ENCODE measurements around the gene APPBP2. TPM values are rescaled to one million over a fixed set of nuclear protein-coding genes. Genes with fewer than 3 reads are reported as not detected.

Gene APPBP2
- total and polyA plus RNA-seq, 8 donors: 37.5 to 71.9 (median 61.9) TPM

GRCh38 chr17:60416368-60416925 is 109.6 kb downstream of the APPBP2 start:
- no peak for TF ChIP-seq CTCF (IDR thresholded peaks at IDR 0.05)
- no peak for ATAC-seq

GRCh38 chr17:60415146-60415545 is 110.9 kb downstream of the APPBP2 start:
- ATAC-seq: no peak
- no peak for DNase-seq
- intact Hi-C loops (cut with DNase I): no loop called here
- no peaks in the 10 kb centered on the region for H3K27me3 ChIP-seq
- no peak for TF ChIP-seq CTCF (IDR thresholded peaks at IDR 0.05)
- no peaks in the 10 kb centered on the region for H3K9me3 ChIP-seq
- H3K27ac ChIP-seq: no peak overlapping the region
- H3K36me3 ChIP-seq: no peaks in the 10 kb centered on the region
- H3K4me3 ChIP-seq: no peak overlapping the region
- H3K4me1 ChIP-seq: no peaks in the 10 kb centered on the region

More at GRCh38 chr17:60416368-60416925, 109.6 kb downstream of the APPBP2 start:
- DNase-seq: no peak
- Histone ChIP-seq H3K4me1 (peaks cover 0 to 7% of the 10 kb centered on the region in 2 donors), H3K36me3 (no peaks in the 10 kb centered on the region), H3K4me3 (no peak overlapping the region), H3K9me3 (no peaks in the 10 kb centered on the region), H3K27me3 (no peaks in the 10 kb centered on the region), H3K27ac (no peak overlapping the region)
- intact Hi-C loops (cut with DNase I): no loop called here

- no peak for ATAC-seq
- no peak for TF ChIP-seq CTCF (IDR thresholded peaks at IDR 0.05)
- no peak overlapping the region for H3K27ac ChIP-seq
- H3K4me3 ChIP-seq: no peak overlapping the region
- intact Hi-C loops (cut with DNase I): no loop called here
- H3K36me3 ChIP-seq: no peaks in the 10 kb centered on the region
- no peak for DNase-seq
- H3K4me1 ChIP-seq: no peaks in the 10 kb centered on the region
- no peaks in the 10 kb centered on the region for H3K27me3 ChIP-seq
- H3K9me3 ChIP-seq: no peaks in the 10 kb centered on the region
Measured at GRCh38 chr17:60412701-60413100, 113.3 kb downstream of the APPBP2 start.

- TF ChIP-seq CTCF (IDR thresholded peaks at IDR 0.05): no peak
- H3K27me3 ChIP-seq: no peaks in the 10 kb centered on the region
- H3K9me3 ChIP-seq: no peaks in the 10 kb centered on the region
- DNase-seq (no peak), ATAC-seq (no peak)
- no peaks in the 10 kb centered on the region for H3K4me1 ChIP-seq
- H3K4me3 ChIP-seq: no peak overlapping the region
- no peaks in the 10 kb centered on the region for H3K36me3 ChIP-seq
- no peak overlapping the region for H3K27ac ChIP-seq
- intact Hi-C loops (cut with DNase I): no loop called here
Measured at GRCh38 chr17:60410001-60410400, 116.0 kb downstream of the APPBP2 start.

- Histone ChIP-seq H3K27me3 (no peaks in the 10 kb centered on the region), H3K36me3 (no peaks in the 10 kb centered on the region), H3K4me1 (no peaks in the 10 kb centered on the region), H3K9me3 (no peaks in the 10 kb centered on the region), H3K4me3 (no peak overlapping the region), H3K27ac (no peak overlapping the region)
- intact Hi-C loops (cut with DNase I): no loop called here
- ATAC-seq (no peak), DNase-seq (no peak)
- no peak for TF ChIP-seq CTCF (IDR thresholded peaks at IDR 0.05)
Measured at GRCh38 chr17:60406887-60407286, 119.2 kb downstream of the APPBP2 start.
